Neural crest cell (in vitro differentiated cells): Measurements from ENCODE around the gene COL24A1. TPM values are rescaled to one million over a fixed set of nuclear protein-coding genes. Genes with fewer than 3 reads are reported as not detected.

Experiments
- DNase-seq: peaks from one replicate; pipeline ENCODE4 v3.0.0; 2021; ENCODE audit warnings: low read depth, mixed read lengths, low spot score
- H3K27ac Mint-ChIP-seq: one replicate; pipeline ENCODE4 v1.8.0; 2021; ENCODE audit warnings: mild to moderate bottlenecking, mixed read lengths; ENCODE audit not compliant: unreplicated experiment
- H3K27me3 Mint-ChIP-seq: 2 replicates; pipeline ENCODE4 v1.8.0; 2021; ENCODE audit warnings: low read depth, mild to moderate bottlenecking, mixed read lengths
- H3K36me3 Mint-ChIP-seq: 2 replicates; pipeline ENCODE4 v1.8.0; 2021; ENCODE audit warnings: low read depth, mild to moderate bottlenecking, mixed read lengths
- H3K4me1 Mint-ChIP-seq: 2 replicates; pipeline ENCODE4 v1.8.0; 2021; ENCODE audit warnings: mixed read lengths
- H3K4me3 Mint-ChIP-seq: one replicate; pipeline ENCODE4 v1.8.0; 2021; ENCODE audit warnings: mild to moderate bottlenecking, mixed read lengths
- H3K9me3 Mint-ChIP-seq: 2 replicates; pipeline ENCODE4 v1.8.0; 2021; ENCODE audit warnings: mixed read lengths
- CTCF ChIP-seq: fragments of 200-600 bp; sonication (generic); conservative IDR thresholded peaks from 2 replicates; pipeline ENCODE4 v1.5.0; 2021; ENCODE audit warnings: antibody characterized with exemption, mild to moderate bottlenecking
- total RNA-seq: library from RNA; stranded (reverse); gene quantifications from 2 replicates; pipeline ENCODE4 v1.2.1, GENCODE V29; 2021

Gene COL24A1
- total RNA-seq, 1 donor from 2014 or later: 0.35 TPM

GRCh38 chr1:85984636-85985035 is 171.9 kb downstream of the COL24A1 start:
- no peak overlapping the region for H3K4me3 Mint-ChIP-seq
- H3K27me3 Mint-ChIP-seq: peaks cover 30% of the 10 kb centered on the region
- no peaks in the 10 kb centered on the region for H3K4me1 Mint-ChIP-seq
- no peak for DNase-seq
- H3K36me3 Mint-ChIP-seq: no peaks in the 10 kb centered on the region
- H3K27ac Mint-ChIP-seq: no peak overlapping the region
- TF ChIP-seq CTCF: no peak
- H3K9me3 Mint-ChIP-seq: no peaks in the 10 kb centered on the region

GRCh38 chr1:85983316-85983715 is 173.3 kb downstream of the COL24A1 start:
- no peak for TF ChIP-seq CTCF
- no peaks in the 10 kb centered on the region for H3K36me3 Mint-ChIP-seq
- no peak overlapping the region for H3K27ac Mint-ChIP-seq
- DNase-seq: no peak
- H3K27me3 Mint-ChIP-seq: peaks cover 35% of the 10 kb centered on the region
- H3K9me3 Mint-ChIP-seq: no peaks in the 10 kb centered on the region
- no peak overlapping the region for H3K4me3 Mint-ChIP-seq
- H3K4me1 Mint-ChIP-seq: no peaks in the 10 kb centered on the region

- H3K4me1 Mint-ChIP-seq: no peaks in the 10 kb centered on the region
- H3K4me3 Mint-ChIP-seq: no peak overlapping the region
- DNase-seq: no peak
- H3K9me3 Mint-ChIP-seq: peaks cover 6% of the 10 kb centered on the region
- no peak overlapping the region for H3K27ac Mint-ChIP-seq
- peaks cover 13% of the 10 kb centered on the region for H3K27me3 Mint-ChIP-seq
- TF ChIP-seq CTCF: no peak
- peaks cover 3% of the 10 kb centered on the region for H3K36me3 Mint-ChIP-seq
Measured at GRCh38 chr1:85976516-85977205, 179.9 kb downstream of the COL24A1 start.

- H3K27me3 Mint-ChIP-seq: peaks cover 12% of the 10 kb centered on the region
- no peak for DNase-seq
- H3K36me3 Mint-ChIP-seq: peaks cover 3% of the 10 kb centered on the region
- H3K27ac Mint-ChIP-seq: no peak overlapping the region
- H3K9me3 Mint-ChIP-seq: peaks cover 6% of the 10 kb centered on the region
- no peaks in the 10 kb centered on the region for H3K4me1 Mint-ChIP-seq
- H3K4me3 Mint-ChIP-seq: no peak overlapping the region
- no peak for TF ChIP-seq CTCF
Measured at GRCh38 chr1:85975912-85976371, 180.6 kb downstream of the COL24A1 start.

GRCh38 chr1:85962457-85962856 is 194.1 kb downstream of the COL24A1 start:
- H3K4me3 Mint-ChIP-seq: no peak overlapping the region
- H3K27me3 Mint-ChIP-seq: no peaks in the 10 kb centered on the region
- H3K4me1 Mint-ChIP-seq: no peaks in the 10 kb centered on the region
- DNase-seq: no peak
- no peak overlapping the region for H3K27ac Mint-ChIP-seq
- TF ChIP-seq CTCF: no peak
- H3K9me3 Mint-ChIP-seq: no peaks in the 10 kb centered on the region
- H3K36me3 Mint-ChIP-seq: no peaks in the 10 kb centered on the region
